Measurements from ENCODE around the gene ENPP4. TPM values are rescaled to one million over a fixed set of nuclear protein-coding genes. Genes with fewer than 3 reads are reported as not detected.
A peak's percentile ranks its signal among the peaks of the same experiment; 100 is the strongest.

Gene ENPP4
- total RNA-seq, 2 experiments from 2014 or later = 3.7 to 4.3 TPM

DNA sequence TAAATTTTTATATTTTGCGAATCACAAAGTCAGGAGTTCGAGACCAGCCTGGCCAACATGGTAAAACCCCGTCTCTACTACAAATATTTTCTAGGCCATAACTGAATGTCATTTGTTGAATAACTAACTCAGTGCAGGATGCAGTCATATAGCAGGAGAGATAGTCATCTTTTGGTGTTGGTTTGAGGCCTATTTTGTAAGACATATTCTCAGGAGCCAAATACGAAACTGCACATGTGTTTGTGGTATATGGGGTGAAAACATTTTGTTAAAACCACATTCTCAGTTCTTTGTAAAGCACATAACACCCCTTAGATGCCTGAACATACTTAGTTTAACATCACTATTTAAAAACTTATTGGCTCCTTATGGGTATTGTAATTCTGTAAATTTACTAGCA lies 45.7 kb downstream of the ENPP4 start:
- peaks cover 26% of the 10 kb centered on the region for H3K4me1 Mint-ChIP-seq (ENCODE audit: low read depth)
- H3K4me3 Mint-ChIP-seq = peak overlapping the region; percentile 13
- H3K27ac Mint-ChIP-seq = peak overlapping the region; percentile 35
- H3K9me3 Mint-ChIP-seq = no peaks in the 10 kb centered on the region
- TF ChIP-seq, protein P1, sequence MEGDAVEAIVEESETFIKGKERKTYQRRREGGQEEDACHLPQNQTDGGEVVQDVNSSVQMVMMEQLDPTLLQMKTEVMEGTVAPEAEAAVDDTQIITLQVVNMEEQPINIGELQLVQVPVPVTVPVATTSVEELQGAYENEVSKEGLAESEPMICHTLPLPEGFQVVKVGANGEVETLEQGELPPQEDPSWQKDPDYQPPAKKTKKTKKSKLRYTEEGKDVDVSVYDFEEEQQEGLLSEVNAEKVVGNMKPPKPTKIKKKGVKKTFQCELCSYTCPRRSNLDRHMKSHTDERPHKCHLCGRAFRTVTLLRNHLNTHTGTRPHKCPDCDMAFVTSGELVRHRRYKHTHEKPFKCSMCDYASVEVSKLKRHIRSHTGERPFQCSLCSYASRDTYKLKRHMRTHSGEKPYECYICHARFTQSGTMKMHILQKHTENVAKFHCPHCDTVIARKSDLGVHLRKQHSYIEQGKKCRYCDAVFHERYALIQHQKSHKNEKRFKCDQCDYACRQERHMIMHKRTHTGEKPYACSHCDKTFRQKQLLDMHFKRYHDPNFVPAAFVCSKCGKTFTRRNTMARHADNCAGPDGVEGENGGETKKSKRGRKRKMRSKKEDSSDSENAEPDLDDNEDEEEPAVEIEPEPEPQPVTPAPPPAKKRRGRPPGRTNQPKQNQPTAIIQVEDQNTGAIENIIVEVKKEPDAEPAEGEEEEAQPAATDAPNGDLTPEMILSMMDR (IDR thresholded peaks at IDR 0.05) = no peak
- peaks cover 23% of the 10 kb centered on the region for H3K27me3 Mint-ChIP-seq
- peaks cover 0 to 4% of the 10 kb centered on the region in 2 experiments for H3K27me3 ChIP-seq (ENCODE audit: control insufficient read depth in 1 of 2, insufficient read depth in 2 of 2, low read length in 2 of 2)
- ATAC-seq (ENCODE audit: poor library complexity) (peak; percentile 30), DNase-seq (peak in 3 of 14 experiments; percentile 45 to 76 (median 54))
- H3K27ac ChIP-seq (ENCODE audit: low read depth in 1 of 2, low read length in 2 of 2) = no peak overlapping the region
- H3K9me3 ChIP-seq (ENCODE audit: control insufficient read depth in 1 of 2, insufficient read depth in 1 of 2, low read length in 2 of 2) = no peaks in the 10 kb centered on the region
- no peaks in the 10 kb centered on the region for H3K36me3 ChIP-seq (ENCODE audit: insufficient read depth, low read length)
- CTCF ChIA-PET = interaction anchor here (1.5 kb wide), 1 partner anchor 10 kb away, joined by 3 read pairs; no protein-coding TSS in a partner anchor
- POLR2A ChIA-PET = no interaction called here
- H3K36me3 Mint-ChIP-seq (ENCODE audit: low read depth) = no peaks in the 10 kb centered on the region
- H3K4me1 ChIP-seq (ENCODE audit: insufficient read depth, low read length) = peaks cover 13% of the 10 kb centered on the region
- no peak overlapping the region for H3K4me3 ChIP-seq (ENCODE audit: low read length)
- intact Hi-C loops (cut with DNase I, micrococcal nuclease) = no loop called here

GRCh38 chr6:46175976-46176375 lies 46.2 kb downstream of the ENPP4 start:
- H3K36me3 ChIP-seq (ENCODE audit: insufficient read depth, low read length) = no peaks in the 10 kb centered on the region
- H3K9me3 ChIP-seq (ENCODE audit: control insufficient read depth in 1 of 2, insufficient read depth in 1 of 2, low read length in 2 of 2) = no peaks in the 10 kb centered on the region
- H3K27me3 ChIP-seq (ENCODE audit: control insufficient read depth in 1 of 2, insufficient read depth in 2 of 2, low read length in 2 of 2) = no peaks in the 10 kb centered on the region
- TF ChIP-seq, protein P1 (IDR thresholded peaks at IDR 0.05) = no peak
- intact Hi-C loops (cut with DNase I, micrococcal nuclease) = no loop called here
- Mint-ChIP-seq H3K4me3 (no peak overlapping the region), H3K27me3 (peaks cover 20% of the 10 kb centered on the region), H3K9me3 (no peaks in the 10 kb centered on the region), H3K27ac (no peak overlapping the region), H3K36me3 (ENCODE audit: low read depth) (no peaks in the 10 kb centered on the region), H3K4me1 (ENCODE audit: low read depth) (peaks cover 24% of the 10 kb centered on the region)
- ATAC-seq (ENCODE audit: poor library complexity) (no peak), DNase-seq (no peak)
- H3K27ac ChIP-seq (ENCODE audit: low read depth in 1 of 2, low read length in 2 of 2) = no peak overlapping the region
- no peak overlapping the region for H3K4me3 ChIP-seq (ENCODE audit: low read length)
- H3K4me1 ChIP-seq (ENCODE audit: insufficient read depth, low read length) = peaks cover 7% of the 10 kb centered on the region
- ChIA-PET POLR2A (no interaction called here), CTCF (no interaction called here)

GRCh38 chr6:46184114-46184513 lies 54.3 kb downstream of the ENPP4 start:
- no peak overlapping the region for H3K4me3 Mint-ChIP-seq
- Histone ChIP-seq H3K9me3 (ENCODE audit: control insufficient read depth in 1 of 2, insufficient read depth in 1 of 2, low read length in 2 of 2) (no peaks in the 10 kb centered on the region), H3K4me3 (ENCODE audit: low read length) (no peak overlapping the region), H3K36me3 (ENCODE audit: insufficient read depth, low read length) (no peaks in the 10 kb centered on the region), H3K27ac (ENCODE audit: low read depth in 1 of 2, low read length in 2 of 2) (no peak overlapping the region), H3K4me1 (ENCODE audit: insufficient read depth, low read length) (no peaks in the 10 kb centered on the region), H3K27me3 (ENCODE audit: control insufficient read depth in 1 of 2, insufficient read depth in 2 of 2, low read length in 2 of 2) (peaks cover 5 to 14% of the 10 kb centered on the region in 2 experiments)
- no peaks in the 10 kb centered on the region for H3K36me3 Mint-ChIP-seq (ENCODE audit: low read depth)
- TF ChIP-seq, protein P1 (IDR thresholded peaks at IDR 0.05) = no peak
- no peaks in the 10 kb centered on the region for H3K4me1 Mint-ChIP-seq (ENCODE audit: low read depth)
- H3K27ac Mint-ChIP-seq = no peak overlapping the region
- H3K9me3 Mint-ChIP-seq = no peaks in the 10 kb centered on the region
- ChIA-PET POLR2A (interaction anchor here (0.6 kb wide), 1 partner anchor 106 kb away, joined by 3 read pairs; no protein-coding TSS in a partner anchor), CTCF (no interaction called here)
- ATAC-seq (ENCODE audit: poor library complexity) = no peak
- intact Hi-C loops (cut with DNase I, micrococcal nuclease) = no loop called here
- H3K27me3 Mint-ChIP-seq = peaks cover 32% of the 10 kb centered on the region
- no peak for DNase-seq

All from CD4-positive, alpha-beta T cell (primary cell).